NCI-H524 (cell line): Measurements from ENCODE around the gene PTPN3.
"Not testable (repeated sequence)": the region's sequence is repeated elsewhere in the genome, so short reads cannot be mapped to it uniquely, and the experiment has no call there.

Experiments
- DNase-seq, 2 experiments: peaks; one replicate each; lab custom pipeline; 2025; lab: John Stamatoyannopoulos, UW

Gene PTPN3

GRCh38 chr9:109498195-109499092, at the start of gene PTPN3:
Gene PTPN3, minus strand, starts transcription at chr9:109498307. Its CDS starts 34,873 bp downstream, at chr9:109463434.
- no peak for DNase-seq

- DNase-seq = not testable (repeated sequence)
Observed at GRCh38 chr9:109544954-109545353, 46.8 kb upstream of the PTPN3 start.

GRCh38 chr9:109542922-109543321, 44.8 kb upstream of the PTPN3 start:
- DNase-seq = no peak

- no peak for DNase-seq
Observed at GRCh38 chr9:109538346-109538745, 40.2 kb upstream of the PTPN3 start.

- DNase-seq = no peak
Observed at GRCh38 chr9:109537288-109537687, 39.2 kb upstream of the PTPN3 start.

- DNase-seq = no peak
Observed at GRCh38 chr9:109536859-109537258, 38.8 kb upstream of the PTPN3 start.

GRCh38 chr9:109535365-109535764, 37.3 kb upstream of the PTPN3 start:
- no peak for DNase-seq

GRCh38 chr9:109534151-109534550, 36.0 kb upstream of the PTPN3 start:
- no peak for DNase-seq

GRCh38 chr9:109532652-109533051, 34.5 kb upstream of the PTPN3 start:
- not testable (repeated sequence) for DNase-seq

- peak in 1 of 2 experiments; percentile 18 for DNase-seq
Observed at GRCh38 chr9:109522106-109522505, 24.0 kb upstream of the PTPN3 start.

GRCh38 chr9:109520475-109521132, 22.5 kb upstream of the PTPN3 start:
- peak; percentile 73 to 90 for DNase-seq

- no peak for DNase-seq
Observed at GRCh38 chr9:109519366-109519765, 21.3 kb upstream of the PTPN3 start.

- no peak for DNase-seq
Observed at GRCh38 chr9:109518621-109519335, 20.7 kb upstream of the PTPN3 start.

- no peak for DNase-seq
Observed at GRCh38 chr9:109517901-109518377, 19.8 kb upstream of the PTPN3 start.

- DNase-seq = no peak
Observed at GRCh38 chr9:109513871-109514270, 15.8 kb upstream of the PTPN3 start.

GRCh38 chr9:109512170-109512756, 14.2 kb upstream of the PTPN3 start:
- DNase-seq = peak; percentile 68 to 91

GRCh38 chr9:109510506-109510905, 12.4 kb upstream of the PTPN3 start:
- no peak for DNase-seq

GRCh38 chr9:109510042-109510441, 11.9 kb upstream of the PTPN3 start:
- not testable (repeated sequence) for DNase-seq

- no peak for DNase-seq
Observed at GRCh38 chr9:109509611-109510010, 11.5 kb upstream of the PTPN3 start.

- no peak for DNase-seq
Observed at GRCh38 chr9:109507421-109507838, 9.3 kb upstream of the PTPN3 start.

GRCh38 chr9:109506097-109506712, 8.1 kb upstream of the PTPN3 start:
- DNase-seq = no peak
